Stimulated activated CD8-positive, alpha-beta memory T cell treated with anti-CD3 and anti-CD28 coated beads, Interleukin-4, amount 100 ng/mL, for 48 hours (primary cell): ENCODE results near the gene FBXO31.

Experiments
- DNase-seq: peaks from one replicate; pipeline ENCODE4 v3.0.0-alpha.2; 2020

Gene FBXO31

DNA sequence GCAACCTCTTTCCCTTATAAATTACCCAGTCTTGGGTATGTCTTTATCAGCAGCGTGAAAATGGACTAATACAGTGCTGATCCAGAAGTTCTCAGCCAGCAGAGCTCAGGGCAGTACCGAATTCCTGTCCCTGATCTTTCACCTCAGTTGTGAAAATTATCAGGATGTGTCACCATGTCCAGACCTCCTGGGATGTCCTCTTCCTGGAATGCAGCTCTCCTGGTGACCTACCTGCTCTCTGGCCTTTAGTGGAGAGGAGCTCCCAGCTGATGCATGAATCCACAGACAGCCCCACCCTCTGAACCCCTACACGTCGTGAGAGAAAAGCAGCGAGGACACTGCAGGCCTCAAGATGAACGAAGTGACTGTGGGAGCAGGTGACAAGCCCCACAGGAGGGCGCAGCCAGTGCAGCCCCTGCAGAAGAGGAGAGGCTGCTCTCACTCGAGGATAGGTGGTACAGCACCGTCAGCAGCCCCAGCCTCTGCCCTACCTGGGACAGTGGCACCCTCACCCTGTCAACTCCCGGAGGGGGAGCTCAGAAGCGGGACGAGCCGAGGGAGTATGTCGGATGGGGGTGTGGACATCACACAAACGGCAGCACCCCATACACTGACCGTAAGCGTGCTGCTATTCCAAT is 44.4 kb downstream of the FBXO31 start:
- DNase-seq, result no peak

DNA sequence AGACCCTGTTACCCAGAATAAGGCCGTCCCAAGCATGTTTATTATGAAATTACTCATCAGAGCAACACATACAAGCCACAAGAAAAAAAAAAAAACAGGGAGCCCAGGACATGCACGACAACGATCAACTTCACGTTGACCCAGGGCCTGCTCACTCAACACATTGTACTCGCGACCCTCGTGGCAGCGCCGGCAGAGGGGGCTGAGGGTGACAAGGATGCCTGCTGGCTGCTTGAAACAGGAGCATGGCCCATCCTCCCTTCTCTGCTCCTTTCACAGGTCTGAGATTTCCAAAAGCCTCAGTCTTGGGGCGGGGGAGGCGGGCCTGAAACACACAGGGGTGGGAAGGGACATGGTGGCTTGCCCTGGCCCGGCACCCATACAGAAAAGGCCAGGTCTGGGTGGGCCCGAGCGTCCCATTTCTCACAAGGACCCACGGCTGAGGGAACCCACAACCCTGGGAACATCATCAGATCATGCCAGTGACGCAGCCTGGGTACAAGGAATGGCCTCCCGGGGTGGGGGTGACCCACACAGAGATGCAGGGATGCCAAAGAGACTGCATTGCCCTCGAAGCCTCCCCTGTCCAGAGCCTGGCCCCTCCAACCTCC is 45.3 kb downstream of the FBXO31 start:
- no peak for DNase-seq

DNA sequence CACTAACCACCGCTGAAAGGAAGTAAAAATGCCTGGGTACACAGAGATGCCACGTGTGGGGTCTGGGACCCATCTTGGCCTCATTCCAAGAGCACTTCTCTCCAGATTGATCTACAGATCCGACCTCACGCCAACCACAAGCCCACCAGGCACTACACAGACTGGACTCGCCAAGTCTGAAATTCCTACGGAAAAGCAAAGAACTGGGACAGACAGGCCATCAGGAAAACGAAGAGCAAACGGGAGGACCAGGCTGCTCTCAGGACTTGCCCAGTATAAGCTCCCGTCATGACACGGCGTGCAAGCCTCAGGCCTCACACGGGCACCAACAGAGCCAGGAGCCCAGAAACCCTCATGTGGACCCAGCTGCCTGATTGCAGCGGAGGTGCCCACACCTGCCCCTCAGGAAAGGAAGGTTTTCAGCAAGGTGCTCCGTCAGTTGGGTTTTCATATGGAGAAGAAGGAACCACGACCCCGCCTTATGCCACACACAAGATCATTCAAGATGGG is 46.3 kb downstream of the FBXO31 start:
- no peak for DNase-seq

DNA sequence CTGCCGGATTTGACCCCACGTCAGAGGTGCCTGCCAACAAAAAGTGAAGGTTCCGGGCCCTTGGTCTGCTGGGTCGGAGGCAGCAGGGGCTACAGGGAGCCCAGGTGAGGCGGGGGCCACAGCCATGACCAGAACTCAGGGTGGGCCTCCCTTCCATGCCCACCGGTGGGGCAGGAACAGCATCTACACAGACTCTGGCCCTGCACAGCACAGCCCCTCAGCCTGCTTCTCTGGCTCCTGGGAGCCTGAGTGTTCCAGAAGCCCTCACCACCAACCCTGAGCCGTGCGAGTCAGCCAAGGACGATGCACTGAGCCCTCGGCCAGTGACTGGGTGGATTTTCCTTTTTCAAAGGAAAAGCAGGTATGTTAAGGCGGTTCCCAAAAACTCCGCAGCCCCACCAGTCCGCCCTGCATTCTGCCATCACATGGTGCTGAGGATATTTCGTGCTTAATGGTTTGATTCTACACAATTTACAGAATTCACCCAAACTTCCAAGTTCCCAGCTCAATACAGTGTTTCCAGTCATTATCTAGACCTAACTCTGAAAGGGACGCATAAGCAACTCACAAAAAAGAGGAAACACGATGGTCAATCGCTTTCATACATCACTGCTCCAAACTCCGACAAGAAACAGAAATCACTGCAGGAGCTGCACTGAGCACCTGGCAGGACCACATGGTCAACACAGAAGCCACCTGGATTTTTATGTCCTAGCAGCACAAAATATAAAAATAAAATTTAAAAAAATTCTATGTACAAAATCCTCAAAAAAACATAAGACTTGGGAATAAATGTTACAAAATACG is 46.9 kb downstream of the FBXO31 start:
- no peak for DNase-seq

DNA sequence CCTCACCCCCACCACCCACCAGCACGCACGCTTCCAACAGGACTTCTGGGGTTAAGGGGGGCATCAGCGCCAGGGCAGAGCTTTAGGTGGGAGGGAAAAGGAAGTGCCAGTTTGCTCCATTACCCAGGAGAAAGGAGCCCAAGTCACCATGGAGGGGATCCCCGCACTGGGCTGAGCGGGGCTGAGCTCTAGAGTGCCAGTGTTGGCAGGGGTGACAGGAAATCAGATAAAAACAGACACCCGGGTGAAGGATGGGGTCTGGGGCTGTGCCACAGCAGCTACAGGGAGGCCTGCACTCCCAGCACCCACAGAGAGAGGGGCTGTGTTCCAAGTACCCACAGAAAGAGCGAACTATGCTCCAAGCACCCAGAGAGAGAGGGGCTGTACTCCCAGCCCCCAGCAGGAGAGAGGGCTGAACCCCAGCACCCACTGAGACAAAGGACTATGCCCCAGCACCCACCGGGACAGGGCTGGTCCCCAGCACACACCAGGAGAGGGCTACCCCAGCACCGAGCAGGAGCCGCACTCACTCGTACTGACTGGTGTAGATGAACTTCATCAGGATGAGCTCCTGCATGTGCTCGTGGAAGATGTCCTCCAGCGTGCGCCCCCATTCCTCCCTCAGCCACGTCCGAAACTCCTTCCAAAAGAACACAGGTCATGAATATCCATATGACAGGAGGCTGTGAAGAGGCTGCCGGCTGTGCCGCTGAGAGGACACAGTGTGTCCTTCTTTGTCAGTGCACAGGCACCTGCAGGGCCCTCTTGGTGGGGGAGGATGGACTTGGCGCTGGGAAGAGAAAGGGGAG is 47.7 kb downstream of the FBXO31 start:
- no peak for DNase-seq

DNA sequence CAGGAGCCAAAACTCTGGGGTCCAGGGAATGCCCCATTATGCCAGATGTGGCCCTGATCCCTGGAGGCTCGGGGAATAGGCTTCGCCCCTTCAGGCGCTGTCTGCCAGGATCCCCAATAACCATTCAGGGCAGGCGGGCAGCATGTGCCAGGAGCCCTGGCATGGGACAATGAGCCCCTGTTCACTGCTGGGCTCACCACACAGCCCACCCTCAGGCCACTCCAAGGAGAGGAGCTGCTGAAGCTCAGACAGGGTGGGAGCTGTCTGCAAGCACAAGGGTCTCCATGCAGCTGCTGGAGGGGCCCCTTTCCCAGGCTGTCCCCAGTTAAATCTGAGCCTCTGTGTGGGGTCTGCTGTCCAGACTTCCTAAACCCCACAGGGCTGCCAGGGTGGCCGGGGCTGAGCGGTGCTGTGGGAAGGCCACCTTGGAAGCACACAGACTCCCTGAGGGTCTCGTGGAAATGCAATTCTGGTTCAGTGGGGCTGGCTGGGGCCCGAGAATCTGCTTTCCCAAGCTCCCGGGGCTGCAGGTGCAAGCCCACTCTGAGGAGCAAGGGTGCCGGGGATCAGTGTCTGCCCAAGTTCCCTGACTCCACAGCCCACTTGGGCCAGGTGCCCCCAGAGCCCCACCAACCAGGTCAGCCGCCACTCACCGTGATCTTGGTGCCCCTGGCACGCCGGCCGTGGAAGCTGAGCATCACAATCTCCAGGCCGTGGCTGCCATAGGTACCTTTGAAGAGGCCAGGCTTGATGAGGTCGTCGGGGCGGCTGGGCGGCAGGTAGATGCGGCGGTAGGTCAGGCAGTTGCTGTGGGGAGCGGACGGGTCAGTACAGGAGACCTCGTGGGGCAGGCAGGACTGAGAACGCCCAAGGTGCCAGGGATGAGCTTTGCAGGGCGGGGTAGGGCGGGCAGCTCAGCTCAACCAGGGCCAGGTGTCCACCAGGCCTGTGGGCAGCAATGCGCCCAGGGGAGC is 48.6 kb downstream of the FBXO31 start:
- DNase-seq, result no peak

DNA sequence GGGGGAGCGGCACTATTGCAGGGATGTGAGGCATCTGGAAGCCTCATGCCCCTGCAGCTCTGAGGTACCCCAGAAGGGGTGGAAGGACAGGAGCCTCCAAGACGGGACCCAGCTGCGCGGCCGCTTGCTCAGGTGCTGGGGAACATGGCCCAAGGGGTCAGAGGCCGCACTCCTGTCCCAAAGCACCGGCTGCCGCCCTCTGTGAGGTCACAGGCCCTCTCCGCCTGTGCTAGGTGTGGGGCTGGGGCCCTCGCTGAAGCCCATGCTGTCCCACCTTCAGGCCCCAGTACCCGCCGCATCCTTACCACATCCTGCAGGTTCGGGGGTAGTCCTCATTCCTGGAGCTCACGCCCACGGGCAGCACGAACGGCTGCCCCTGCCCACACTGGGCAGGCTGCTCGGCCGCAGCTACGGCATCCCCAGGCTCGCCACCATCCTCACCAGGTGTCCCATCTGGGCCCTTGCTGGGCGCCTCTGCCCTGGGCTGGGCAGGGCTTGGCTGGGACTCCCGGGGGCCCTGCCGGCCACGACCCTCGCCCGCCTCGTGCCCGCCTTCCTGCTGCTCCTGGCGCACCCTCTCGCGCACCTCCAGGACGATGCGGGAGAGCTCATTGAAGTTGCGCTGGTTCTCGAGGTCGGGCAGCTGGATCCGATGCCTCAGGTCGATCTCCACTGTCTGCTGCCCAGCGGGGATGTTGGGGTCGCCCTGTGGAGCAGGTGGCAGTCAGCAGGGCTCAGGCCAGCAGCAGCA is 49.8 kb downstream of the FBXO31 start:
- no peak for DNase-seq

DNA sequence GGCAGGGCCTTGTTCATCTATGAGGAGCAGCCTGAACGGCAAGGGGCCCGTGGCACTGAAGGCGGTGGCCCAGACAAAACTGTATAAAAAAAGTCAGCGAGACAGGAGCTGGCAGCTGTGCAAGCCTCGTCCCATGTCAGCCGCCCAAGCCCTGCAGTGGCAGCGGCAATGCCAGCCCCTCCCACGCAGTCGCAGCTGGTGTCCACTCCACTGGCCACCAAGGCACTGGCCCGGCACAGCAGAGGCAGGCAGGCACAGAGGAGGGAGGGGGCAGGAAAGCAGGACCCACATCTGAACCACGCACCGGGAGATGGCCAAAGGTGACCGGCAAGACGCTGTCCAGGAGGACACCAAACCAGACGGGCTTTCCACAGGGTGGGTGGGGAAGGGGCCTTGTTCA is 50.5 kb downstream of the FBXO31 start:
- DNase-seq, result no peak

DNA sequence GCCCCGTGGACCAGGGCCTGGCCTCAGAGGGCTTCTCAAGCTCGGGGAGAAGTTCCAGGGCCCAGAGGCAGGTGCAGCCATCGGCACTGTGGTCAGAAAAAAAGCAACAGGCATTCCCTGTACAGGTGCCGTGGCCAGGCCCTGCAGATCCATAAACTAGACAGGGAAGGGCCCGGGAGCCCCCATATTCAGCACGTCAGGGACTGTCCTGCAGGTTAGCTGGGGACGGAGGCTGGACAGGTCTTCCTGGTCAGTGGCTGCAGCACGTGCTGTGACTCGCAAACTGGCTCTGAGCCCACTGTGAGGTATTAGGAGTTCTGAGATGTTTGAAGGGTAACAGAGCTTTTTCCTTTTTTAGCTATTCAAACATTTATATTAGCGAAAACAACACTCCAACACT is 51.4 kb downstream of the FBXO31 start:
- no peak for DNase-seq

DNA sequence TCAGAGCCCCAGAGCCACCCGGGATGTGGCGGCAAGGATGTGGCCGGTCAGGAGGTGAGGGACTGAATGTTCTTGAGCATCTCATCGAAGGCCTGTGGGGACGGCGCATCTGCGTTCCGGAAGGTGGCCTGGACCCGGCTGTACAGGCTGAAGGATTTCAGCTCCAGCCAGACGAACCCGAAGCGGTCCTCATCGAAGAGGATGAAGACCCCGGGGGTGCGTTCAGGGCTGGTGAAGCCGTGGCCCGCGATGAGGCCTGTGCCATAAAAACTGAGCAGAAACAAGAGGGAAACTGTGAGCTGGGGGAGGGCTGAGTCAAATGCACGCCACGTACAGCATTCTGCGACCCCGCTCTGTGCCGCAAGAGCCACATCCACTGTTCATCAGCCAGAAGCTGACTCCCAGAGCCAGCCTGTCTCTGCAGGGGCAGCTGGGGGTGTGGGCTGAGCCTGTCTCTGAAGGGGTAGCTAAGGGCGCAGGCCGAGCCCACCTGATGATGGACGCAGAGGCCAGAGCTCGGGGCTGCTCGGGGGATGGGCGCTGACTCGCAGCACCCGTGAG is 52.3 kb downstream of the FBXO31 start:
- no peak for DNase-seq

DNA sequence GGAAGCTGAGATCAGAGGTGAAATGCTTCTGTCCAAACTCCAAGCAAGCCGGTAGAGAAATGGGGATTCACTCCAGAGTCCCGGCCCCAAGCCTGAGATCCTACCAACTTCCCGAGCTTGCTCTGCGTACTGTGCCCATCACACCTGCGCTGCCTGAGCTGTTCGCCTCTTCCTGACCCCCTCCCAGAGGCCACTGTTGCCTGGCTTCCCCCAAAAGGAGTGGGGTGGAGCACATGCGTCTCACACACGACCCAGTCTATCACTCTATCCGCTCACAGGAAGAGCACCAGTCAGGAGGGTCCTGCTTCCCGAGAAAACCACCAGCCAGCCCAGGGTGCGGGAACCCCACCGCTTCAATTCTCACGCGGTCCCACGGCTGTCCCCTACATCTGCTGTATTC is 52.9 kb downstream of the FBXO31 start:
- DNase-seq, result no peak

DNA sequence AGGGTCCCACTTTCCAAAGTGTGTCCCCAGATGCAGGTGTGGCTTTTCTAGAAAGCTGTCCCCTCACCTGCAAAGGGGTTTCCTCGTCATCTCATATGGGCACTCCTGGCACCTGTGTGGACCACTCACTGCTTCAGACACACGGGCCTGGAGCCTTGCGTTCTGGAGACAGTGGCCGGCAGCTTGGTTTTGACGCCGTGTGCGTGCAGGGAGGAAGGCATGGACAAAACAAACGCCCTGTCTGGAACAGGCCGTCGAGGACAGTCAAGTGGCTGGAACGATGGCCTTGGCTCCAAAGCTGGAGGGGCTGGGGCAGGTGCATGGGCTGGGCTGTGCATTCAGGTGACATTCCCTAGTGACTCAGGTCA is 53.3 kb downstream of the FBXO31 start:
- no peak for DNase-seq

DNA sequence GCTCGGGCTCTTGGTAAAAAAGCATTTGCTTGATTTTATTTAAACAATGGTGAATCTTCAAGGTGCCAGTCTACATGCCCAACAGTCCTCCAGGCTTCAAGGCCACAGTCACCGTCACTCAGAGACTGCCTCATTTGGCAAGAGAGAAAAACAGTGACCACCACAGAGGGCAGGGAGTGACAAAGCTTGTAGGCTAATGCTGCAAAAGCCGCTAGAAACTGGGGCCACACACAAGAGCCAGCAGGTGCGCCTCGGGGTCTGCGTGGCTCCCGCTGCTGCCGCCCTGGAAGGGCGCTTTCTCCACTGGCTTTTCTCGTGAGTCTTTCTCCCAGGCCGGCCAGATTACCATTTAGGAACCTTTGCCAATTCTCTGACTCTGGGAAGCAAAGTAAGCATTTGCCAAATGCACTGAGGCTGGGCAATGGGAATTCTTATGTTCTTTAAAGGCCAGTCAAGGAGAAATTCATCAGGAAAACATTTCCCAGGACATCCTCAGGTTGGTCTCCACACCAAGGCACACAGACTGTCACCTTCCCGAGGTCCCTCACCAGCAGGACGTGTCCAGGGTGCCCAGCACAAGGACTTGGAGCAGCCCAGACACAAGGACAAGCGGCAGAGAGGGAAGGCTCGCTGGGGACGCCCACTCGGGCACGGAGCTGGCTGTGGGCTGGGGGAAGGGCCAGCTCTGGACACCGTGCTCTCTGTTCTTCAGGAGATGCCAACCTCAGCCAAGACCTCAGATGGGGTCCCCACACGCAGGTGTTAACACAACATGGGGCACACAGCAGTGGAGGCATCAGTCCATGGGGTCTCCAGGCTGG is 53.9 kb downstream of the FBXO31 start:
- DNase-seq, result no peak

DNA sequence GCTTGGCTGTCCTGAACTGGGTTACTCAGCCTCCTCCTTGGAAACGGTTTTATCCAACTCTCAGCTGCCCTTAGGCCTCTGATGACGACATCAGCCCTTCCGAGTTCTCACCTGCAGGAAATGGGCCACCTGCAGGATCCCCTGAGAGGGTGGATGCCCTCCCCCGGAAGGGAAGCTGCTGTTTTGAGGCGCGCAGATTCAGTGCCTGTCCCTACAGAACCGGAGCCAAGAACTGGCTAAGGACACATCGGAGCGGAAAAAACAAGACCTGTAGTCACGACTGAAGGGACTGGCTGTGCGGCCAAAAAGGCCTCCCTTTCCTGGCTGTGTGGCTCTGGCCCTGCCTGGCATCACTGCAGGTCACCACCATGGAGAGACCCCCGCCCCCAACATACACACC is 54.7 kb downstream of the FBXO31 start:
- no peak for DNase-seq

DNA sequence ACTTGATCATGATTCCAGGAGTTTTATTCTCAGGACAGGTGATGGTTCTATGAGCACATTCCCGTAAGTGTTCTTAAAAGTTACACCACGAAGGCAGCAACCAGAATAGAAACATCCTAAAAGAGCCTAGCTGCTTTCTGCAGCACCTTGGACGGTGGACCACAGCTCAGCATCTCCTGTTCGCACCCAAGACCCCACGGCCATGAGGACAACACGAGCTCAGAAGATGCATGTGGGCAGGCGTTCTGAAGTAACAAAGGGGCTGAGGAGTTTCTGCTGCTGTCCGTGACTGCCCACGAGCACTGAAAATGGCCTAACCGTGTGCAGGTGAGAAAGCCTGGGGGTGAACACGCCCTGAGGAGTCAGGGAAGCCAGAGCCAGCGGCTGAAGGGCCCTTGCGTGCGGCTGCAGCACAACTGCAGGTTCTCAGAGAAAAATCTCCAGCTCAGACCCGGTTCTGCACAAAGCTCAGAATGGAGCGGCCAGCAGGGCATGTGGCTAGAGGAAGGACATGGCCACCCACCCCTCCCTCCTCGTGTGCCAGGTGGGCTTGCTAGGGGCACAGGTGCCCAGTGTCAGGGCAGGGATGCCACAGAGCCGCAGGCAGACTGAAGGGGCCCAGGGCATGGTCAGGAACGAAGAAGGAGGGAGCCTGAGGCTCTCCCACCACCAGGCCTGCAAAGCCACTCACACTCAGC is 55.6 kb downstream of the FBXO31 start:
- no peak for DNase-seq

DNA sequence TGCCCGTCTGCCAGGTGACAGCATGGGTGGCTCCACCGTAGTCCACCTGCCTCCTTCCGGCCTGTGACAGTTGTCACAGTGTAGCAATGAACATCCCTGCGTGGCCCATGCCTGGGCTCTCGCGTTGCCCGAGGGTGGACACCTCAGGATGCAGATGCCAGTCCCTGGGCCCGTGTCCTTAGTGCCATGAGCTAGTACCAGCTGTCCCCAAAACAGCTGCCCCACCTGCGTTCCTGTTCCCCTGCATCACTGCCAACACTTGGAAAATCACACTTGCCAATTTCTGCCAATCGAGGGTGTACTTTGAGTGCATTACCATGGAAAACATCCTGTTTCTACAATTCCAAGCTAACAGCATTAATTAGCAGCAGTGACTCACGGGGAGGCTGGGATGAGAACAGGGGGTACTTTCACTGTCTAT is 57.4 kb downstream of the FBXO31 start:
- DNase-seq, result no peak

DNA sequence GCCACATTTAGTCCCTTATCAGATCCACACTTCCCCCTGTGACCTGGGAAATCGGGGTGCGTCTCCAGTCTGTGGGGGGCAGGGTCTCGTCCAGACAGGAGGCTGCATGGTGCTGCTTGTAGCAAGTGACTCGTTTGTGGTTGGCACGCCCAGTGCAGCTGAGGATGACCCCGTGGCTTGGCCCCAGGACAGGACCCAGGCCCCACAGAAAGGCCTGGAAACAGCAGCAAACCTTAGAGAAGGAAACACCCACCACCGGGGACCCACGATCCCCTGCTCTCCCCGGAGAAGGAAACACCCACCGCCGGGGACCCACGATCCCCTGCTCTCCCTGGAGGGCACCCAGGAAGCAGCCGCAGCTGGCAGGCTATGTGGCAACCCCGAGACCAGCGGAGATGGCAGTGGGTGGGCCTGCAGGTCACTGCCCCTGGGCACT is 58.1 kb downstream of the FBXO31 start:
- no peak for DNase-seq

DNA sequence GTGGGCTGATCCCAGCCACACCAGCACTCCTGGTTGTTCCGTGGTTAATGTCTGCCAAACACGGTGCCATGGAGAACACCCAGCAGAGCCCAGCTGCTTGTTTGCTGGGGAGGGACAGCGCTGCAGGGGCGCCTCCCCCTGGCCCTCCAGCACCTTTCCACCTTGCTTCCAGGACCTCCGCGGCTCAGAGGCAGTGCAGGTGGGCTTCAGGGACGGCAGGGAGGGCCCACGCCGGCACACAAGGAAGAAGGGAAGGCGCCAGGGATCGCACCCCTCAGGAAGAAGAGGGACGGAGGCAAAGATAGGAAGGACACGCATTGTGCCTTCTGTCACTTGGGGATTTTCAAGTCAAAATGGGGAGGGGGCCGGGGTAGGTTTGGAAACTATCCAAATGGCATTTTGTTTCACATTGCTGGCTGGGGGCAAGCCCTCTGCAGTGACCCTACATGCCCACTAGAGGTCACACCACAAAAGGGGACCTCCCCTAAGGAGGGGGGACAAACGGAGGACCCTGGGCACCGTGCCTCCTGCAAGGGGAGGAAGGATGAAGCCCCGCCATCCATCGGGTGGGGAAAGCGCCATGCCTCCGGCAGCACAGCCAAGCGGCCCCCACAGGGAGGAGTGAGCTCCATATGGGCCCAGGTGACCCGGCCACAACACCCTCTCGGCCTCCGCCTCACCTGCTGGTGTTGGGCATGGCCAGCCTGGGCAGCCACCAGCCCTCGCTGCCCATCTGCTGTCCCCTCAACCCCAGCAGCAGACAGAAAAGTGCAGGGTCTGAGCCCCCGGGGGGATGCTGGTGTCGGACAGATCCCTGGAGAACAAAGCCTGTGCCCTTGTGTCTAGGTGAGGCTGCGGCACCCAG is 58.9 kb downstream of the FBXO31 start:
- DNase-seq, result peak; percentile 57
